H1 (cell line): ENCODE data around the gene FBXL17. TPM values are rescaled to one million over a fixed set of nuclear protein-coding genes. Genes with fewer than 3 reads are reported as not detected.

Experiments used
- CTCF ChIA-PET: fragments of 300-600 bp; sonication (Branson Sonifier 250); formaldehyde crosslinking; loops from one replicate; lab custom pipeline; 2021; ENCODE audit not compliant: partially characterized antibody; lab: Charles Lee
- POLR2A ChIA-PET: fragments of 300-600 bp; sonication (Branson Sonifier 250); formaldehyde crosslinking; loops from one replicate; lab custom pipeline; 2021; ENCODE audit warnings: inconsistent platforms; ENCODE audit not compliant: partially characterized antibody; lab: Charles Lee
- DNase-seq, 2 experiments: peaks; one replicate each; pipeline versions ENCODE4 v3.0.0 to v3.0.0-alpha.2; 2010 to 2022; ENCODE audit warnings: low spot score in 2 of 2, low read depth in 1 of 2, mixed read lengths in 1 of 2
- FAIRE-seq: peaks from 2 replicates; lab custom pipeline; 2011; peaks lifted over from hg19 to GRCh38; lab: Jason Lieb, UNC
- H2AFZ ChIP-seq: 2 replicates; pipeline ENCODE4 v1.8.1; 2012; ENCODE audit warnings: low read length, inconsistent platforms
- H2AK5ac ChIP-seq: 2 replicates; pipeline ENCODE4 v1.6.1; 2013; ENCODE audit warnings: low read depth, low read length
- H2BK120ac ChIP-seq: replicated peaks from 2 replicates; pipeline ENCODE3; 2013; ENCODE audit warnings: low read depth, low read length, inconsistent platforms
- H2BK12ac ChIP-seq: 2 replicates; pipeline ENCODE4 v1.6.1; 2013; ENCODE audit warnings: low read depth, low read length
- H2BK15ac ChIP-seq: 2 replicates; pipeline ENCODE4 v1.6.1; 2013; ENCODE audit warnings: low read length
- H2BK20ac ChIP-seq: 2 replicates; pipeline ENCODE4 v1.6.1; 2013; ENCODE audit warnings: low read length
- H2BK5ac ChIP-seq: 2 replicates; pipeline ENCODE4 v1.6.1; 2013; ENCODE audit warnings: low read depth, low read length
- H3K14ac ChIP-seq: 2 replicates; pipeline ENCODE4 v1.6.1; 2013; ENCODE audit warnings: inconsistent platforms; ENCODE audit not compliant: insufficient read length
- H3K18ac ChIP-seq: 2 replicates; pipeline ENCODE4 v1.6.1; 2013; ENCODE audit warnings: low read length; ENCODE audit errors: extremely low read depth
- H3K23ac ChIP-seq: 2 replicates; pipeline ENCODE4 v1.6.1; 2013; ENCODE audit warnings: inconsistent platforms; ENCODE audit not compliant: insufficient read length
- H3K23me2 ChIP-seq: 2 replicates; pipeline ENCODE4 v1.6.1; 2013; ENCODE audit warnings: low read depth, low read length
- H3K27ac ChIP-seq: 2 replicates; pipeline ENCODE4 v1.6.1; 2011; ENCODE audit warnings: low read depth, low read length, inconsistent platforms
- H3K27me3 ChIP-seq, 4 experiments: replicated peaks in 1 of 4; 1 replicate in 1 of 4; 2 replicates in 3 of 4; pipeline versions ENCODE4 v1.6.1 to v1.8.1; 2011 to 2013; ENCODE audit warnings: low read length in 3 of 4, mild to moderate bottlenecking in 3 of 4, inconsistent platforms in 2 of 4, mixed read lengths in 2 of 4, moderate library complexity in 1 of 4; ENCODE audit not compliant: control insufficient read depth in 3 of 4, insufficient read depth in 3 of 4; ENCODE audit errors: extremely low read depth in 1 of 4
- H3K36me3 ChIP-seq, 4 experiments: 2 replicates each; pipeline versions ENCODE4 v1.6.1 to v1.8.1; 2011 to 2013; ENCODE audit warnings: mild to moderate bottlenecking in 4 of 4, low read length in 3 of 4, moderate library complexity in 2 of 4, control low read depth in 1 of 4, inconsistent platforms in 1 of 4; ENCODE audit not compliant: insufficient read depth in 4 of 4, control insufficient read depth in 2 of 4
- H3K4ac ChIP-seq: replicated peaks from 2 replicates; pipeline ENCODE3; 2013; ENCODE audit warnings: low read length, low read depth, mixed read lengths, inconsistent platforms; ENCODE audit not compliant: insufficient read length
- H3K4me1 ChIP-seq, 4 experiments: replicated peaks in 1 of 4; 1 replicate in 1 of 4; 2 replicates in 3 of 4; pipeline versions ENCODE4 v1.6.1 to v1.8.1; 2011 to 2013; ENCODE audit warnings: low read length in 3 of 4, inconsistent platforms in 2 of 4, mixed read lengths in 1 of 4; ENCODE audit not compliant: insufficient read depth in 4 of 4, control insufficient read depth in 3 of 4
- H3K4me2 ChIP-seq, 2 experiments: 2 replicates each; pipeline versions ENCODE4 v1.6.1 to v1.8.1; 2011 to 2013; ENCODE audit warnings: low read depth in 2 of 2, low read length in 2 of 2, control low read depth in 1 of 2, inconsistent platforms in 1 of 2, mild to moderate bottlenecking in 1 of 2; ENCODE audit not compliant: insufficient read depth in 1 of 2
- H3K4me3 ChIP-seq, 4 experiments: fragments of 200-600, 300-600 bp in 1 of 4; sonication (generic), shearing (Covaris generic), sonication (Bioruptor Twin) in 1 of 4; 2 replicates each; pipeline versions ENCODE4 v1.5.1 to v1.8.1; 2011 to 2016; ENCODE audit warnings: low read length in 4 of 4, low read depth in 3 of 4, control low read depth in 2 of 4, inconsistent platforms in 2 of 4, mild to moderate bottlenecking in 2 of 4, mixed read lengths in 1 of 4, moderate library complexity in 1 of 4; ENCODE audit not compliant: insufficient read depth in 2 of 4; ENCODE audit errors: extremely low read depth in 1 of 4
- H3K56ac ChIP-seq: replicated peaks from 2 replicates; pipeline ENCODE3; 2013; ENCODE audit warnings: low read depth, mild to moderate bottlenecking, mixed read lengths, low read length, inconsistent platforms; ENCODE audit not compliant: insufficient read length
- H3K79me1 ChIP-seq: 2 replicates; pipeline ENCODE4 v1.6.1; 2013; ENCODE audit warnings: low read depth, low read length, control low read depth
- H3K79me2 ChIP-seq, 2 experiments: 2 replicates each; pipeline versions ENCODE4 v1.6.1 to v1.8.1; 2012 to 2013; ENCODE audit warnings: low read length in 2 of 2, mild to moderate bottlenecking in 2 of 2, inconsistent platforms in 1 of 2; ENCODE audit not compliant: insufficient read depth in 2 of 2, control insufficient read depth in 1 of 2
- H3K9ac ChIP-seq, 4 experiments: replicated peaks in 1 of 4; 1 replicate in 1 of 4; 2 replicates in 3 of 4; pipeline versions ENCODE4 v1.6.1 to v1.8.1; 2011 to 2013; ENCODE audit warnings: low read depth in 3 of 4, low read length in 3 of 4, control low read depth in 2 of 4, mild to moderate bottlenecking in 2 of 4, moderate library complexity in 2 of 4, inconsistent platforms in 1 of 4; ENCODE audit errors: extremely low read depth in 1 of 4
- H3K9me3 ChIP-seq, 2 experiments: 2 replicates each; pipeline versions ENCODE4 v1.6.1 to v1.8.1; 2012 to 2013; ENCODE audit warnings: mild to moderate bottlenecking in 2 of 2, moderate library complexity in 2 of 2, control low read depth in 1 of 2, inconsistent platforms in 1 of 2, low read depth in 1 of 2, low read length in 1 of 2, mixed read lengths in 1 of 2; ENCODE audit not compliant: insufficient read depth in 2 of 2
- H4K20me1 ChIP-seq, 2 experiments: replicated peaks in 1 of 2; 2 replicates each; pipeline versions ENCODE3 to v1.8.1; 2011 to 2013; ENCODE audit warnings: inconsistent platforms in 2 of 2, low read length in 2 of 2, mild to moderate bottlenecking in 1 of 2; ENCODE audit not compliant: insufficient read depth in 2 of 2, control insufficient read depth in 1 of 2
- H4K5ac ChIP-seq: 2 replicates; pipeline ENCODE4 v1.6.1; 2013; ENCODE audit warnings: low read length, low read depth, mixed read lengths, inconsistent platforms; ENCODE audit not compliant: insufficient read length
- H4K8ac ChIP-seq: 2 replicates; pipeline ENCODE4 v1.8.0; 2013; ENCODE audit warnings: mild to moderate bottlenecking, moderate library complexity, low read length, inconsistent platforms; ENCODE audit not compliant: insufficient read depth; ENCODE audit errors: extremely low read depth
- H4K91ac ChIP-seq: replicated peaks from 2 replicates; pipeline ENCODE3; 2013; ENCODE audit warnings: low read length, mixed read lengths, inconsistent platforms; ENCODE audit not compliant: insufficient read length
- CBX8 ChIP-seq: fragments of 300-800, 300-1000 bp; sonication (generic); IDR thresholded peaks from 2 replicates; pipeline ENCODE4 v1.7.1; 2016; ENCODE audit warnings: low read depth, low read length, borderline replicate concordance
- CEBPB ChIP-seq: IDR thresholded peaks from 2 replicates; pipeline ENCODE4 v1.6.1; 2012; ENCODE audit warnings: low read depth, low read length
- EGR1 ChIP-seq: IDR thresholded peaks from 2 replicates; pipeline ENCODE4 v1.6.1; 2011; ENCODE audit warnings: low read depth, low read length, borderline replicate concordance
- EZH2 ChIP-seq: fragments of 200-600 bp; sonication (generic); IDR thresholded peaks from 2 replicates; pipeline ENCODE4 v1.7.1; 2012; ENCODE audit warnings: low read depth, mild to moderate bottlenecking, moderate library complexity, low read length, inconsistent platforms; ENCODE audit not compliant: severe bottlenecking
- KDM5A ChIP-seq: fragments of 200-600 bp; IDR thresholded peaks from 2 replicates; pipeline ENCODE4 v1.7.1; 2012; ENCODE audit warnings: mild to moderate bottlenecking, low read length, inconsistent platforms, mixed read lengths
- RBBP5 ChIP-seq: IDR thresholded peaks from 2 replicates; pipeline ENCODE4 v1.7.1; 2012; ENCODE audit warnings: low read depth, mild to moderate bottlenecking, inconsistent platforms, low read length, moderate library complexity, borderline replicate concordance
- RFX5 ChIP-seq: IDR thresholded peaks from 2 replicates; pipeline ENCODE4 v1.6.1; 2011; ENCODE audit warnings: low read depth, low read length, improper control_type of control experiment, borderline replicate concordance
- RNF2 ChIP-seq: fragments of 200-900, 300-1000 bp; sonication (generic); IDR thresholded peaks from 2 replicates; pipeline ENCODE4 v1.7.1; 2016; ENCODE audit warnings: borderline replicate concordance, low read depth, mild to moderate bottlenecking, antibody characterized with exemption, low read length; ENCODE audit not compliant: poor library complexity, severe bottlenecking; ENCODE audit errors: missing control alignments
- SP1 ChIP-seq: IDR thresholded peaks from 2 replicates; pipeline ENCODE4 v1.6.1; 2011; ENCODE audit warnings: low read depth, low read length
- SP2 ChIP-seq: IDR thresholded peaks from 2 replicates; pipeline ENCODE4 v1.6.1; 2012; ENCODE audit warnings: mild to moderate bottlenecking, low read length, inconsistent platforms
- SRF ChIP-seq: IDR thresholded peaks from 2 replicates; pipeline ENCODE4 v1.6.1; 2011; ENCODE audit warnings: mild to moderate bottlenecking, low read depth, low read length, moderate library complexity
- TBP ChIP-seq: IDR thresholded peaks from 2 replicates; pipeline ENCODE4 v1.6.1; 2011; ENCODE audit warnings: low read depth, low read length, improper control_type of control experiment
- WGBS, 2 experiments: shearing (Covaris generic) in 1 of 2; methylation state at CpG; one replicate each; pipeline versions ENCODE4 v1.1.6 to v1.1.7; 2013 to 2015; ENCODE audit warnings: low lambda C conversion rate in 2 of 2, mixed read lengths in 2 of 2, inconsistent platforms in 1 of 2, low coverage in 1 of 2, missing lambda C conversion rate in 1 of 2; ENCODE audit not compliant: insufficient replicate concordance in 2 of 2, insufficient coverage in 1 of 2, insufficient read length in 1 of 2; ENCODE audit errors: extremely low coverage in 1 of 2, missing lambda C conversion rate in 1 of 2; 5-methylcytosine and 5-hydroxymethylcytosine counted together
- polyA plus RNA-seq, 7 experiments: library from polyadenylated mRNA; depleted of rRNA in 3 of 7; stranded (reverse) in 5 of 7; unstranded in 2 of 7; fragments of >200 nt in 5 of 7; fragments of 200-250 nt in 2 of 7; gene quantifications; 1 replicate in 5 of 7; 2 replicates in 1 of 7; 4 replicates in 1 of 7; pipeline versions ENCODE4 v1.2.1 to v1.2.3, GENCODE V29; 2011 to 2013; ENCODE audit warnings: missing spikeins in 2 of 7, mixed read lengths in 2 of 7
- total RNA-seq: library from RNA; stranded (reverse); fragmentation: NEBNext Ultra II Directional; extraction: Animal tissue kit (Norgen Biotek cat#: 25700); gene quantifications from 2 replicates; pipeline ENCODE4 v1.2.1, GENCODE V29; 2021
- TF ChIP-seq, protein P1 (sequence below), 3 experiments: IDR thresholded peaks; 1 replicate in 2 of 3; 2 replicates in 1 of 3; pipeline versions ENCODE4 v1.5.1 to v1.6.1; 2011; ENCODE audit warnings: low read length in 3 of 3, mild to moderate bottlenecking in 3 of 3, inconsistent platforms in 2 of 3, low read depth in 1 of 3, moderate library complexity in 1 of 3; ENCODE audit not compliant: insufficient read depth in 1 of 3; ENCODE audit errors: control extremely low read depth in 1 of 3

The FBXL17 gene
- total and polyA plus RNA-seq, 2 of the 8 experiments (the other 6 are each of a cell fraction or from before 2014, with no cell fraction given): 0.35 to 4.3 TPM

DNA sequence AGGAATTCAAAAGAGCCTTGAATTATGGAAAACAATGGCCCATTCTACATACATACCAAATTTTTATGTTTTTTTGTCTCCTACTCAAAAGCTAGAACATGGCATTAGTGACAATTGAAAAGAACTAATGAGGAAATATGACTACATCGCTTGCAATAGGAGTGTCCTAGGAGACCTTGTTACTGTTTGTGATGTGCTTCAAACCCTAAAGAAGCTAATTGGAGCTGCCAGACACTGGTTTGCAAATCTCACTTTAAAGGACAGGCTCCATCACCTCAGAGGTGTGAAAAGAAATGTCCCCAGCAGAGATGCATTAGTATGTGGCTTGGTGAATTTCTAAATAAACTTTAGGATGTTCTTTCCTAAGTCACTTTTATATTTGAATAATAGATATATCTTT is 356.9 kb downstream of the FBXL17 start:
- Histone ChIP-seq H3K79me1 (no peaks in the 10 kb centered on the region), H2BK5ac (no peak overlapping the region), H3K9me3 (no peaks in the 10 kb centered on the region), H3K79me2 (no peaks in the 10 kb centered on the region), H2BK120ac (no peak overlapping the region), H3K36me3 (no peaks in the 10 kb centered on the region), H3K4me2 (no peak overlapping the region), H3K27ac (no peak overlapping the region), H3K23ac (no peak overlapping the region), H3K4me1 (no peaks in the 10 kb centered on the region), H3K4ac (no peak overlapping the region), H2AK5ac (no peak overlapping the region), H3K56ac (no peak overlapping the region), H4K91ac (no peak overlapping the region), H3K27me3 (no peaks in the 10 kb centered on the region), H2AFZ (no peak overlapping the region), H2BK12ac (no peak overlapping the region), H3K18ac (no peak overlapping the region), H2BK15ac (no peak overlapping the region), H3K23me2 (no peaks in the 10 kb centered on the region), H3K4me3 (no peak overlapping the region), H4K20me1 (no peaks in the 10 kb centered on the region), H2BK20ac (no peak overlapping the region), H4K8ac (no peak overlapping the region), H3K14ac (no peak overlapping the region), H3K9ac (no peak overlapping the region), H4K5ac (no peak overlapping the region)
- WGBS, 2 experiments: 83% methylated on average over 1 of the region's 1 CpG; no CpG with 5 or more reads in 1 of the 2 experiments
- DNase-seq: no peak
- peak; percentile 36 for FAIRE-seq
- POLR2A ChIA-PET: no interaction called here
- CTCF ChIA-PET: no interaction called here
- TF ChIP-seq SP1 (no peak), RBBP5 (no peak), CBX8 (no peak), KDM5A (no peak), RFX5 (no peak), CEBPB (no peak), TBP (no peak), SRF (no peak), EGR1 (no peak), RNF2 (no peak), SP2 (no peak), EZH2 (no peak)
- TF ChIP-seq, protein P1, sequence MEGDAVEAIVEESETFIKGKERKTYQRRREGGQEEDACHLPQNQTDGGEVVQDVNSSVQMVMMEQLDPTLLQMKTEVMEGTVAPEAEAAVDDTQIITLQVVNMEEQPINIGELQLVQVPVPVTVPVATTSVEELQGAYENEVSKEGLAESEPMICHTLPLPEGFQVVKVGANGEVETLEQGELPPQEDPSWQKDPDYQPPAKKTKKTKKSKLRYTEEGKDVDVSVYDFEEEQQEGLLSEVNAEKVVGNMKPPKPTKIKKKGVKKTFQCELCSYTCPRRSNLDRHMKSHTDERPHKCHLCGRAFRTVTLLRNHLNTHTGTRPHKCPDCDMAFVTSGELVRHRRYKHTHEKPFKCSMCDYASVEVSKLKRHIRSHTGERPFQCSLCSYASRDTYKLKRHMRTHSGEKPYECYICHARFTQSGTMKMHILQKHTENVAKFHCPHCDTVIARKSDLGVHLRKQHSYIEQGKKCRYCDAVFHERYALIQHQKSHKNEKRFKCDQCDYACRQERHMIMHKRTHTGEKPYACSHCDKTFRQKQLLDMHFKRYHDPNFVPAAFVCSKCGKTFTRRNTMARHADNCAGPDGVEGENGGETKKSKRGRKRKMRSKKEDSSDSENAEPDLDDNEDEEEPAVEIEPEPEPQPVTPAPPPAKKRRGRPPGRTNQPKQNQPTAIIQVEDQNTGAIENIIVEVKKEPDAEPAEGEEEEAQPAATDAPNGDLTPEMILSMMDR (IDR thresholded peaks at IDR 0.05; ENCODE audit: control extremely low read depth in 1 of 3, insufficient read depth in 1 of 3, low read depth in 1 of 3, low read length in 3 of 3): no peak
